CD4-positive, alpha-beta T cell treated with Interferon alpha-2 for 1 hour (primary cell): ENCODE data around the gene SPPL3.
A peak's percentile ranks its signal among the peaks of the same experiment; 100 is the strongest.

Source experiments
- DNase-seq, 2 donors: peaks; one replicate each; pipeline ENCODE4 v3.0.0-alpha.2; 2020 to 2022

SPPL3 gene

GRCh38 chr12:120872487-120872886 lies 31.7 kb downstream of the SPPL3 start:
- no peak for DNase-seq

- no peak for DNase-seq
These were observed 33.7 kb downstream of the SPPL3 start for GRCh38 chr12:120870415-120870814.

- no peak for DNase-seq
These were observed 34.8 kb downstream of the SPPL3 start for GRCh38 chr12:120869376-120869775.

GRCh38 chr12:120866108-120866507 lies 38.0 kb downstream of the SPPL3 start:
- no peak for DNase-seq

- DNase-seq = no peak
These were observed 39.1 kb downstream of the SPPL3 start for GRCh38 chr12:120865098-120865497.

GRCh38 chr12:120862664-120863063 lies 41.5 kb downstream of the SPPL3 start:
- DNase-seq = no peak

- DNase-seq = no peak
These were observed 42.9 kb downstream of the SPPL3 start for GRCh38 chr12:120861074-120861795.

- DNase-seq = no peak
These were observed 45.7 kb downstream of the SPPL3 start for GRCh38 chr12:120858306-120859088.

GRCh38 chr12:120856980-120857379 lies 47.2 kb downstream of the SPPL3 start:
- peak in 1 of 2 donors; percentile 32 for DNase-seq

GRCh38 chr12:120855823-120856588 lies 48.2 kb downstream of the SPPL3 start:
- no peak for DNase-seq

GRCh38 chr12:120854804-120855203 lies 49.4 kb downstream of the SPPL3 start:
- no peak for DNase-seq

- no peak for DNase-seq
These were observed 51.0 kb downstream of the SPPL3 start for GRCh38 chr12:120853188-120853587.

GRCh38 chr12:120851944-120852343 lies 52.2 kb downstream of the SPPL3 start:
- no peak for DNase-seq

GRCh38 chr12:120851444-120851843 lies 52.7 kb downstream of the SPPL3 start:
- DNase-seq = no peak

GRCh38 chr12:120849765-120850164 lies 54.4 kb downstream of the SPPL3 start:
- DNase-seq = no peak

- DNase-seq = no peak
These were observed 56.3 kb downstream of the SPPL3 start for GRCh38 chr12:120847814-120848213.

GRCh38 chr12:120847392-120847791 lies 56.8 kb downstream of the SPPL3 start:
- DNase-seq = no peak

GRCh38 chr12:120846721-120847120 lies 57.4 kb downstream of the SPPL3 start:
- DNase-seq = no peak

- no peak for DNase-seq
These were observed 58.5 kb downstream of the SPPL3 start for GRCh38 chr12:120845696-120846095.

- no peak for DNase-seq
These were observed 59.2 kb downstream of the SPPL3 start for GRCh38 chr12:120844768-120845449.

GRCh38 chr12:120844297-120844696 lies 59.9 kb downstream of the SPPL3 start:
- no peak for DNase-seq

GRCh38 chr12:120843472-120843871 lies 60.7 kb downstream of the SPPL3 start:
- no peak for DNase-seq

- DNase-seq = no peak
These were observed 61.6 kb downstream of the SPPL3 start for GRCh38 chr12:120842595-120842994.
